GM21576 (cell line): ENCODE results near the gene VWA3B.
"Not testable (repeated sequence)": the region's sequence is repeated elsewhere in the genome, so short reads cannot be mapped to it uniquely, and the experiment has no call there.

Experiments used
- ATAC-seq: cut with Tn5 transposase; IDR thresholded peaks from one replicate; pipeline ENCODE4 v1.9.1; 2021; ENCODE audit warnings: mild to moderate bottlenecking, moderate library complexity; ENCODE audit not compliant: unreplicated experiment

Gene VWA3B

DNA sequence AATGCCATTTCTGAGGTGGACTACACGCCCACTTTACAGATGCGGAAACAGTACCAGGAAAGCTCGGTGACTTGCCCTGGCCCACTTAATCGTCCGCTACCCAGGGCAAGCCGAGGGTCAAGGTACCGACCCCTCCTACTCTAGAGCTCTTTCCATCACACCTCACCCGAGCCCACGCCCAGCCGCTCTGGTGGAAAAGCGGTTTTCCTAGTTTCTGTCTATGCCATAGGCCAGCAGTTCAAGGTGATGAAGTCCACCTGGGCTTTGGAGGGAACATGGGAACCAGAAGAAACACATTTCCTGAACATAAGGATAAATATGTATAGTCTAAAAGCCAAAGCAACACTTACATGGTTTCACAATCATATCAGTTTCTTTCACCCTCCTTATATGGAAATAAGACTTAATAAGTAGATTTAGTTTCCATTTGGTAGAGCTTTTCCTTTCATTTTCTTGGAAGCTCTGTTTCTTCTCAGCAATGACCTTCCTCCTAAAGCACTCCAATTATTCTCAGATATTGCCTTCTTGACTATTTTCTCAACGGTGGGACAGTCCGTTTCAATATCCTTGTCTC is 567 bp downstream of the VWA3B start:
- ATAC-seq: no peak

DNA sequence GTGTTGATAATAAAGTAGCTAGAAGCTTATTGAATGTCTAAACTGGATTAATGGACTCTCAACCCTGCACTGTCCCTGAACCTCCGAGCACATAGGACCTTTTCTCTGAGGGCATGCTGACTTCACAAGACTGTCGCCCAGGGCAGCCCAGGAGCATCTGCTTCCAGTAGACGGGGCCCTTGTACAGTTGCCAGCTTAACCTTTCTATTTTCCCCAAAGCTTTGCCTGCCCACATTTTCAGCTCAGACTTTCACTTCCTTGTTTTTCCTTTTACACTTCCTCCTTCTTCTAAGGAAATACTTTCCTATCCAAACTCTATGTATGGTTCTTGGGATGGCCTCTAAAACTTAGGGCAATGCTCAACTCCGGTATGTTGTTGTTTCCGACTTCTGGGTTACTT is 1.3 kb downstream of the VWA3B start:
- no peak for ATAC-seq

DNA sequence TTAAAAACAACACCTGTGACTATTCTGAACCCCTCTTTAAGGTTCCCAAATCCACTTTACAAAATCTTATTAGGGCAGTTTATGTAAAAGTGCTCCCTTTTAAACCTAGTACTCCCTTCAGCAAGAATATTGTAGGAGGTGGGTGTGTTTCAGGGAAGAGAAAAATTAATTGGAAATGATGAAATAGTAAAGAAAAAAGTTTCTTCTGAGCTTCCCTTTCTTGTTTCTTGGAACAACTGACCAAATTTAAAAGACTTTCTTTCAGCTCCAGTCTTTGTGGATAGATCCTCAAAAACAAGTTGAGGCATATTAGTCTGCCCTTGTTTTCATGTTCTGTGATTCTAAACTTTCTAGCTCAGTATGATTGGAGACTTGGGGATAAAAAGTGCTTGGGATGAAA is 3.0 kb downstream of the VWA3B start:
- no peak for ATAC-seq

DNA sequence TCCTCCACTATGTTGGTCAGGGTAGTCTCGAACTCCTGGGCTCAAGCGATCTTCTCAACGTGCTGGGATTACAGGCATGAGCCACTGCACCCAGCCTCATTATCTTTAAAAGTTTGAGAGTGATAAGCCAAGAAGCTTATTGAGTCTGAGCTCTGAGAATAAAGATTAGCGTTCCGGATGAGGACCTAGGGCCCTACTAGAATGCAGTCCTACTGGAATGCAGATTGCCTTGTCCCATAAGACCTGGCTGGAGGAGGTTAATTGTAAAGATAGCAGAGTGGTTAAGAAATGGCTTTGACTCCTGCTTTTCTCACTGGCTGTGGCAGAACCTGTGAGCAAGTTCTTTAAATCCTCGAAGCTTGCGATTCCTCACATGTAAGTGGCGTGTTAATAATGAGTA is 4.0 kb downstream of the VWA3B start:
- no peak for ATAC-seq

DNA sequence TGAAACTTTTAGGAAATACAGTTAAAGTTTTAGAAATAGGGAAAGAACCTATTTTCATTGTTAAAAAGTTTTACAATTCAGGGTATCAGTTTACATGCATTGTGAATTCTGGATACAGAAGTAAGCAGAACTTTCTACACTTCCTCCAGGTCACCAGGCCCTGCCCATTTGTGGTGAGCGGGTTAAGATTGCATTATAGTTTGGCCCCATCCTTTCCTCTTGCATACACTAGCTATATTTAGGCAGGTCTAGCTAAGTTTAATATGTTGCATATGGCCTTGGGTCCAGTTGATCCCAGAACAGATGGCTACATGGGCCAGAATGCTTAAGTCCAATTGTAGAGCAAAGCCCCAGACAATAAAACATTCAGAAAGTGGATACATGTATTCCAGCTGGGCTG is 4.8 kb downstream of the VWA3B start:
- ATAC-seq: no peak

DNA sequence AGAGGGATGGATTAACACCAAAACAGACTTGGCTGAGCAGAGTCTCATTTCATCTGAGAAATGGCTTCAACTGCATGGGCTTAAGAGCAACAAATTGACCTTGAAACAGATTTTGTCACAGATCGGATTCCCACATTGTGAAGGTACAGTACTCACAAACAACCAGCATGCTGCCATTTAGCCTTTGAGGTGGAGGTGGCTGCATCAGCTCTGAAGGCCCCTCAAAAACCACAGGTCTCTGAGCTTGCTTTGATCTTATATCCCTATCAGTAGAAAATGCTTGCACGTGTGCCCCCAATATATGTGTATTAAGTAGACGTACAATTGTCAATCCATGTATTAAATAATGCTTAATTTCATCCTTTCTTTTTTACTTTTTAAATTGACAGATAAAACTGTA is 6.2 kb downstream of the VWA3B start:
- no peak for ATAC-seq

DNA sequence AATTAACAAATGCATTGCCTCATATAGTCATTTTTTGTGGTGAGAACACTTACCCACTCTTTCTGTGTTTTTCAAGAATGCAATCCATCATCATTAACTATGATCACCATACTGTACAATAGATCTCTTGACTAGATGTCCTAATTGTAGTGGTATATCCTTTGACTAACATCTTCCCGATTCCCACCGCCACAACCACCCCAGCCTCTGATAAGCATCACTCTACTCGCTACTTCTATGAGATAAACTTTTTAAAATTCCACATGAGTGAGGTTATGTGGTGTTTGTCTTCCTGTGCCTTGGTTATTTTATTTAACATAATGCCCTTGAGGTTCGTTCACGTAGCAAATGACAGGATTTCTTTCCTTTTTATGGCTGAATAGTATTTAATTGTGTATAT is 6.6 kb downstream of the VWA3B start:
- ATAC-seq: no peak

DNA sequence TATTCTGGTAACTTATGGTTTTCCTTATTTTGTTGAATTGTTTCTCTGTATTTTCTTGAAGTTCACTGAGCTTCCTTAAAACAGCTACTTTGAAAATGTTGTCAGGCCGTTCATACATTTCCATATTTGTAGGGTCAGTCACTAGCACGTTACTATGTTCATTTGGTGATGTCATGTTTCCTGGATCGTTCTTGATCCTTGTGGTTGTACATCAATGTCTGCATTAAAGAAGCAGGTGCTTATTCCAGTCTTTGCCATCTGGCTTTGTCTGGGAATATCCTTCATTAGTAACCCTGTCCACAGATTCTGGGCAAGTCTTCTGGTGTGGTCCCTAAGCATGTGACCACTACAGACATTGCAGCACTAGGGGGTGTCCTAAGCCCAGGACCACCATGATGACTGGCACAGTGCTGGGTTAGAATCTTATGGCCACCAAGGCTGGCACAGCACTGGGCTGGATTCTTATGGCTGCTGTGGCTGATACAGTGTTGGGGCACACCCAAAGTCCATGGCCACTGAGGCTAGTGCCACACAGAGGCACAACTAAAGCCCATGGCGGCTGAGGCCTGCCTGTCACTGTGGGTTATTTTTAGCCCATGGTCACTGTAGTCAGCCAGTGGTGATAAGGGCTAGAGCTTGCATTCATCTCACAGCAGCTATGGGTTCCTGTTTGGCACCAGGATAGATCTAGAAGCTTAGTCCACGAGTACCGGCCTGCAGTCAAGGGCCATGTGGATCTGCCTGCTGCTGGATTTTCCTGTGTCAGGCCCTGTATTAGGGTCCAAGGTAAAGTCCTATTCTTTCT is 13.2 kb downstream of the VWA3B start:
- ATAC-seq: no peak

DNA sequence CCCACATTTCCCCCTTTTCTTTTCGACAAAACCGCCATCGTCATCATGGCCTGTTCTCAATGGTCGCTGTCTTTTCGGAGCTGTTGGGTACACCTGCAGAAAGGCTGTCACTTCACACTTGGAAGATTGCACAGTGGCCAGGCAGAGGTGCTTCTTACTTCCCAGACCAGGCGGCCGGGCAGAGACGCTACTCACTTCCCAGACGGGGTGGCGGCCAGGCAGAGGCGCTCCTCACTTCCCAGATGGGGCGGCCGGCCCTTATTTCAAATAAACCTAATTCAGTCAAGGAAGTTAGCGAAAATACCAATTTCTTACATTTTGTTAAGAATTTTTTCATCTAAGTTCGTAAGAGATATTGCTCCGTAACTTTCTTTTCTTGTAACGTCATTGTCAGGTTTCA is 15.3 kb downstream of the VWA3B start:
- not testable (repeated sequence) for ATAC-seq

DNA sequence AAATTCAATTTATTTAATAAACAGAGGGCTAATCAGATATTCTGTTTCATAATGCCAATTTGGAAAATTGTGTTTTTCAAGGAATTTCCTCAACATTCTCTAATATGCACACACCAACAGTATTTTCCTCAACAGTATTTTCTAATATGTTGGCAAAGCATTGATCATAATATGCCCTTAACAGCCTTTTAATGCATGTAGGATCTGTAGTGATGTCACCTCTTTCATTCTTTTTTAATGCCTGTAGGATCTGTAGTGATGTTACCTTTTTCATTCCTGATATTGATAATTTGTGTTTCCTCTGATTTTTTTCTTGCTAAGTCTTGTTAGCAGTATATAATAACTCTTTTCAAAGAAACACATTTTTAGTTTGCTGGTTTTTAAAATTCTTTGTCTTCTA is 15.9 kb downstream of the VWA3B start:
- no peak for ATAC-seq

DNA sequence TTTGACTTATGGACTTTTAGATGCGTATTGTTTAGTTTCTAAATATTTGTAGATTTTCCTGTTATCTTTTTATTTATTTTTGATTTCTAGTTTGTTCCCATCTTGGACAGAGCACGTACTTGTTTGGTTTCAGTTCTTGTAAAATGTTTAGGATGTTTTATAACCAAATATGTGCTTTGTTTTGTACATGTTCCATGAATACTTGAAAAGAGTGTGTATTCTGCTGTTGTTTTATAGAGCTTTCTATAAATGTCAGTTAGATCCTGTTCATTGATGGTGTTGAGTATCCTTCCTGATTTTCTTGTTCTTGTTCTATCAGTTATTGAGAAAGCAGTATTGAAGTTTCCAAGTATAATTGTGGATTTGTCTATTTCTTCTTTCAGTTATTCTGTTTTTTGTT is 21.1 kb downstream of the VWA3B start:
- no peak for ATAC-seq

DNA sequence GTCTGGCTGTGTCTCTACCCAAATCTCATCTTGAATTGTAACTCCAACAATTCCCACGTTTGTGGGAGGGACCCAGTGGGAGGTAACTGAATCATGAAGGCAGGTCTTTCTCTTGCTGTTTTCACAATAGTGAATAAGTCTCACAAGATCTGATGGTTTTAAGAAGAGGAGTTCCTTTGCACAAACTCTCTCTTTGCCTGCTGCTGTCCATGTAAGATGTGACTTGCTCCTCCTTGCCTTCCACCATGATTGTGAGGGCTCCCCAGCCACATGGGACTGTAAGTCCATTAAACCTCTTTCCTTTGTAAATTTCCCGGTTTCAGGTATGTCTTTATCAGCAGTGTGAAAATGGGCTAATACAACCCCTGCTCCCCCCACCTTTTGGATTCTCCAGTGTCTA is 23.8 kb downstream of the VWA3B start:
- no peak for ATAC-seq

DNA sequence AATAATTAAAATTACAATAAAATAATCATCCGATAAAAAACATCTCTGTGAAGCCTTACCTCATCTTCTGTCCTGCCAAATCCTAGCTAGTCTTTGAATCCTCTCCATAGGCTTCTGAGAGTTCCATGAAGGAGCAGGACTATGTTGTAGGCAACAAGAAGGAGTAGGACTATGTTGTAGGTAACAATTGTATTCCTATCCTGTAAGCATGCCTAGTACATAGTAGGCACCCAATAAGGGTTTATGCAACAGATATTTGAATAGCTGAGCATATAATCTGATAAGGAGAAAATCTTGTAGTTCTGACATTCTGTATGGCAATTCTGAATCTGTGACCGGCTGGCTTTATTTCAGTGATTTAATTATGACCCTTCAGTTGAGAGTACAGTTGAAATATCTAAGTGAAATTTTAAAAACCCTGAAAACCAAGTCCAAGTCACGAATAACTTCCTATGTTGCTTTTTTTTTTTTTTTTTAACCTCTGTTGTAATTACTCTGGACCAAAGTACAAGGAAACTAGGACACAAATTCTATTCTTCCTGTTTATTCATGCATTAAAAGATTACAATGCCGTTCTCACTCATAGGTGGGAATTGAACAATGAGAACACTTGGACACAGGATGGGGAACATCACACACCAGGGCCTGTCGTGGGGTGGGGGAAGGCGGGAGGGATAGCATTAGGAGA is 27.8 kb downstream of the VWA3B start:
- ATAC-seq: no peak

DNA sequence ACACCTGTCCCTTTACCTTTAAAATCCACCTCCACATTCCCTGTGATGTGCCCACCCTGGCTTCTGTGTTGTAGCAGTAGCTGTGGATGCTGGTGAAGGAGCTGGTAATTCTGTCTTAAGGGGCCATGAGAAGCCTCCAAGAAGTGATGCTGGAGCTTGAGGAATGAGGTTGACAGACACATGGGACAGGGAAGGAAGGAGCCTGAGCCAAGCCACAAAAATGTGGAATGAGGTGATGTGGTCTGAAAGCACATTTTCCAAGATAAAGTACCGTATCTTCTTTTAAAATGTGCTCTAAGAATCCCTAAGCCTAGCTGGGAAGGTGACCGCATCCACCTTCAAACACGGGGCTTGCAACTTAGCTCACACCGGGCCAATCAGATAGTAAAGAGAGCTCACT is 31.2 kb downstream of the VWA3B start:
- no peak for ATAC-seq

DNA sequence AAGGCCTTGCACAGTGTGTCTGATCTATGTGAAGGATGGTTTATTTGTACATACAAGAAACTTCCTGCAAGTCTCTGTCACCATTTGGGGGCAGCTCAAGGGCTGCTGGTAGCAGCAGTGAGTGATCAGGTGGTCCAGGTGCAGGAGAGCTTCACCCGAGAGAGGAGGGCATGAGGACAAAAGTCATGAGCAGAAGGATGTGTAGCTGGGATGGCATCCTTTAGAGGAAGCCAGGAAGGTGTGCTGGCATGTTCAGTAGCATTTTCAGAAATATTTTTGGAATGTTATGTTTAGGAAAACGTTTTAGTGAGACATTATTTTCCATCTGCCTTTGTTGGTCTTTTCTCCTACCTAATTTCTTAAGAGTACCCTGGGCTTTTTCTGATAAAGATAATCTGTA is 31.9 kb downstream of the VWA3B start:
- ATAC-seq: no peak

DNA sequence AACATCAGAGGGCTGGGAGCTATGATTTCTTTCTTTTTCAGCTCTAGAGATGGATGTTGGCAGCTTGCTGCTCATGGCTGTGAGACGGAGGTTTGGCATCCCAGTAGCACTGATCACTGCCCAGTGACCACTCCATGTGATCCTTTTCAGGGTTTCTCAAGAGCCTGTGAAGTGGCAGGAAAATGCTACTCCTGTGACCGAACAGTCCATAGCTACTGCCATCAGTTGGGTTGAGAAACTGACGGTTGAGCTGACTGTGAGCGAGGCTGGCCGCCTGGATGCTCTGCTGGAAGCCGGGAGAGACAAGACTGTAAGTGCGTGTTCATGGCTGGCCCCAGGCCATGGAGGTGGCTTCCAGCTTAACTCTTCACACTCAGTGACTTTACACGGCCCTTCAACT is 34.2 kb downstream of the VWA3B start:
- no peak for ATAC-seq

DNA sequence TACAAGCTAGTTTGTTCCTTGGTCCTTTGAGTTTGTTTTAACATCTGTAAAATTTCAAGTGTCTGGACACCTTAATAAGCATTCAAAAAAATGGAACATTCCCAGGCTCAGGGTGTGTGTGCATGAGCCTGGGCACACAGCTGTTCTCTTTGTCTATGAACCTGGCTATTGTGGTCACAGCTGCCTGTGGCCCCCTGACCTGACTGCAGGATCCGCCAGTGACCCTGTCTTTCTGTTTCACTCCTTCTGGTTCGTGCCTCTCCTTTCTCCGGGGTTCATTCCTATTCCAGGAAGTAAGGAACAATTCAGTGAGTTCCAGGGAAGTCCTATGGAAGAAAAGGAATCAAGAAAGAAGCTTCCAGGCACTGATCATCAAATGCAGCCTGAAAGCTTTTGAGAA is 35.6 kb downstream of the VWA3B start:
- ATAC-seq: no peak

DNA sequence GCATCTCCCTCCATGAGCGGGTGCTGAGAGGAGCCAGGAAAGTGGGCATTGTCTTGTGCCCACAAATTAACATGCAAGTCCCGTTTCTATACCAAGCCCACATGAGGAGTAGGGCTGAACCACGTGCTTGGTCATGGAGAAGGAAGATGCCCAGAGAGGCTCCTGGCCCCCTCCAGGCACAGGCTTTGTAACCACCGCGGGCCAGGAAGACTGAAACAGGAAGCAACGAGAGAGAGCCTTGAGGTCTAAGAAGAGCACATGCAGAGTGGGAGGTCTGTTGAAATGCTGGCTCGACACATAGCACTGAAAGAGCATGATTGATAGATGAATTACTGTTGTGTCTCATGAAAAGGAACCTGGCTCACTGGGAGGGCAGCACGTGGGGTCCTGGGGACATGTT is 36.3 kb downstream of the VWA3B start:
- ATAC-seq: no peak

DNA sequence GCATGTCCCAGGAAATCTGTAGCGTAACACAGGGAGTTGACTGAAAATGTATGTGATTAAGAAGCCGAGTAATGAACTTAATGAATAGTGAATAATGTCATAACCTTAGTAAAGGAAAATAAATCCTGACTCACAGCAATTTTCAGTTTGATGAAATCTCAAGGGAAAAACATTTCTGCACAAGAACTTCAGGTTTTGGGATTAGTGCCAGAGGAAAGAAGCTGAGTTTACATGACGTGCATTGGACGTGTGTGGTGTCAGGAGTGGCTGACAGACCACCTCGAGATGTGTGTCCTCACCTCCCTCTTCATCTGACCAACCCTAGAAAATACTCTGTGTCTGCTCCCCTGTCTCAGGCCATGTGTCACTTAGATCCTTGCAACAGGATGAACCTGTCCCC is 39.1 kb downstream of the VWA3B start:
- no peak for ATAC-seq

DNA sequence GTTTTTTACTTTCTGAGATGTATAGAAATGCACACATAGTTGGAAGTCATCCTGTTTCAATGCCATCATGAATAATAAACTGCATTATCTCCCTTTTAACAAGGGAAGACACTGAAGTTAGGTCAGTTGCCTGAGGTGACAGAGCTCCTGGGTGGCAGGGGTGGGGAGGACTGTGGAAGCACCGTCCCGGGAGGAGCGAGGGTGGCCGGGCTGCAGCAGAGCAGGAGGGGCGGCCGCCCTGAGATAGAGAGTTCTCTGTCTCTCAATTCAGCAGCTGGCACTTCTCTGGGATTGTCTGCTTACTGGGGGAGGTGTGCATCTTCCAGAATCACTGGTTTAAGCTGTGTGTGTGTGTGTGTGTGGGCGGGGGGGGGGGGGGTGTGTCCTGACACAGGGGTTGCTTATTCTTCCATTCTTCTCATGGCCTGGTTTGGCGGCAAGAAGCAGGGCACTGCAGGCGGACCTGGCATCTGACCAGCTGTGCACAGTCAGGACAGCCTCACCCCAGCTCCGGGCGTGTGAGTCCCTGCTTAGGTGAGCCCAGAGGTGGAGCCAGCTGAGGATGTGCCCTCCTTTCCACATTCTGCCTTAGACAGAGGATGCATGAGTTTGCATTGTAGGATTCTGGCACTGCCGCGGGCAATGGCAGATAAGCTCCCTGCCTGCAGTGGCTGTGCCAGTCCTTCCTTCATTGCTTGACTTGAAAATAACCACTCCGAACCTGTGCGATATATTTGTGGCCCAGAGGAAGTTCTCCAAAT is 40.4 kb downstream of the VWA3B start:
- ATAC-seq: no peak

DNA sequence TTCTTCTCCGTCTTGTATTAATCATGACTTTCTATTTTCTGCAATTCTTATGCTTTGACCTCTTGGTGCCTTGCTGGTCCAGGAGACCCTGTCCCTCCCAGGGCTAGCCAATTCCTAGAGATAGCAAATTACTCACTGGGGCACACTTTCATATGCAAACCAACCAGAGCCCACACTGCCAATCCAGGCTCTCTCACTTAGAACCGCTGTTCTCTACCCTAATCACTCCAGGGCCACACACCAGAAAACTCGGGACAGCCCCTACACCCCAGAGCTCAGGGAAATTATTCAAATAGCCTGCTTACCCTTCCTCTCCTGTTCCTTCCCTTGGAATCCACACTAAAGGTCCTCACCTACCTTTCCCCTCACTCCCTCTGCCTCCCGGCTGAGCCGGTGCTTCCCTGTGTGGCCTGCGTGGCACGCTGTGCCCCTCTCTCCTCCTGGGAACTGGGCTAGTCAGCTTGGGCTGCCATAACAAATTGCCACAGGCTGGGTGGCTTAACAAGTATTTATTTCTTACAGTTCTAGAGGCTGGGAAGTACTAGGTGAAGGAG is 41.7 kb downstream of the VWA3B start:
- ATAC-seq: no peak
